ENCODE results near the gene CRYL1.

Gene CRYL1

GRCh38 chr13:20424559-20424852 is 101.2 kb downstream of the CRYL1 start:
- Histone ChIP-seq H3K27me3 (no peaks in the 10 kb centered on the region), H3K9me3 (no peaks in the 10 kb centered on the region), H3K4me3 (ENCODE audit: low read depth in 1 of 2, low read length in 1 of 2) (no peak overlapping the region), H3K36me3 (no peaks in the 10 kb centered on the region), H3K27ac (no peak overlapping the region), H3K4me1 (ENCODE audit: control insufficient read depth in 1 of 2, insufficient read depth in 1 of 2, low read depth in 1 of 2, low read length in 1 of 2) (no peaks in the 10 kb centered on the region)
- no peak for TF ChIP-seq CTCF (IDR thresholded peaks at IDR 0.05)

GRCh38 chr13:20422362-20422761 is 103.3 kb downstream of the CRYL1 start:
- no peak overlapping the region for H3K27ac ChIP-seq
- H3K36me3 ChIP-seq = no peaks in the 10 kb centered on the region
- no peaks in the 10 kb centered on the region for H3K9me3 ChIP-seq
- TF ChIP-seq CTCF (IDR thresholded peaks at IDR 0.05) = no peak
- no peaks in the 10 kb centered on the region for H3K4me1 ChIP-seq (ENCODE audit: control insufficient read depth in 1 of 2, insufficient read depth in 1 of 2, low read depth in 1 of 2, low read length in 1 of 2)
- H3K4me3 ChIP-seq (ENCODE audit: low read depth in 1 of 2, low read length in 1 of 2) = no peak overlapping the region
- H3K27me3 ChIP-seq = no peaks in the 10 kb centered on the region

GRCh38 chr13:20420938-20421337 is 104.7 kb downstream of the CRYL1 start:
- Histone ChIP-seq H3K36me3 (no peaks in the 10 kb centered on the region), H3K4me1 (ENCODE audit: control insufficient read depth in 1 of 2, insufficient read depth in 1 of 2, low read depth in 1 of 2, low read length in 1 of 2) (no peaks in the 10 kb centered on the region), H3K9me3 (no peaks in the 10 kb centered on the region), H3K4me3 (ENCODE audit: low read depth in 1 of 2, low read length in 1 of 2) (no peak overlapping the region), H3K27ac (no peak overlapping the region), H3K27me3 (no peaks in the 10 kb centered on the region)
- TF ChIP-seq CTCF (IDR thresholded peaks at IDR 0.05) = no peak

GRCh38 chr13:20418953-20419352 is 106.7 kb downstream of the CRYL1 start:
- H3K4me1 ChIP-seq (ENCODE audit: control insufficient read depth in 1 of 2, insufficient read depth in 1 of 2, low read depth in 1 of 2, low read length in 1 of 2) = no peaks in the 10 kb centered on the region
- H3K27me3 ChIP-seq = peaks cover 15% of the 10 kb centered on the region
- no peak for TF ChIP-seq CTCF (IDR thresholded peaks at IDR 0.05)
- no peak overlapping the region for H3K27ac ChIP-seq
- H3K36me3 ChIP-seq = no peaks in the 10 kb centered on the region
- H3K4me3 ChIP-seq (ENCODE audit: low read depth in 1 of 2, low read length in 1 of 2) = no peak overlapping the region
- no peaks in the 10 kb centered on the region for H3K9me3 ChIP-seq

GRCh38 chr13:20416223-20416745 is 109.4 kb downstream of the CRYL1 start:
- Histone ChIP-seq H3K4me1 (ENCODE audit: control insufficient read depth in 1 of 2, insufficient read depth in 1 of 2, low read depth in 1 of 2, low read length in 1 of 2) (no peaks in the 10 kb centered on the region), H3K4me3 (ENCODE audit: low read depth in 1 of 2, low read length in 1 of 2) (no peak overlapping the region), H3K9me3 (no peaks in the 10 kb centered on the region), H3K27me3 (peaks cover 15% of the 10 kb centered on the region), H3K27ac (no peak overlapping the region), H3K36me3 (no peaks in the 10 kb centered on the region)
- TF ChIP-seq CTCF (IDR thresholded peaks at IDR 0.05) = no peak

GRCh38 chr13:20415694-20416107 is 110.0 kb downstream of the CRYL1 start:
- TF ChIP-seq CTCF (IDR thresholded peaks at IDR 0.05) = no peak
- Histone ChIP-seq H3K27ac (no peak overlapping the region), H3K4me3 (ENCODE audit: low read depth in 1 of 2, low read length in 1 of 2) (no peak overlapping the region), H3K36me3 (no peaks in the 10 kb centered on the region), H3K9me3 (no peaks in the 10 kb centered on the region), H3K4me1 (ENCODE audit: control insufficient read depth in 1 of 2, insufficient read depth in 1 of 2, low read depth in 1 of 2, low read length in 1 of 2) (no peaks in the 10 kb centered on the region), H3K27me3 (peaks cover 15% of the 10 kb centered on the region)

Data from neutrophil (primary cell).